OCI-LY1 (cell line): ENCODE data around the gene OR9A4.
"Not testable (repeated sequence)": the region's sequence is repeated elsewhere in the genome, so short reads cannot be mapped to it uniquely, and the experiment has no call there.

Experiments used
- H2AFZ ChIP-seq: fragments of 200-600 bp; sonication (generic), shearing (Covaris generic); 2 replicates; pipeline ENCODE4 v1.6.0; 2014; ENCODE audit warnings: antibody characterized with exemption, mild to moderate bottlenecking, low read length
- H3F3A ChIP-seq: fragments of 200-600 bp; sonication (generic), shearing (Covaris generic); 2 replicates; pipeline ENCODE4 v1.6.0; 2014; ENCODE audit warnings: mild to moderate bottlenecking, antibody characterized with exemption, low read length, moderate library complexity; ENCODE audit not compliant: insufficient read depth
- H3K27ac ChIP-seq: fragments of 200-600 bp; sonication (generic); 2 replicates; pipeline ENCODE4 v1.5.1; 2014; ENCODE audit warnings: low read length, mixed run types, mild to moderate bottlenecking, low read depth; ENCODE audit not compliant: poor library complexity, severe bottlenecking
- H3K27me3 ChIP-seq: fragments of 200-600 bp; sonication (generic); 2 replicates; pipeline ENCODE4 v1.6.0; 2014; ENCODE audit warnings: antibody characterized with exemption, mild to moderate bottlenecking, low read length, moderate library complexity; ENCODE audit not compliant: insufficient read depth
- H3K36me3 ChIP-seq: fragments of 200-600 bp; sonication (generic); 2 replicates; pipeline ENCODE4 v1.6.1; 2014; ENCODE audit warnings: mild to moderate bottlenecking, antibody characterized with exemption, low read length, moderate library complexity, mixed read lengths; ENCODE audit not compliant: insufficient read depth
- H3K4me1 ChIP-seq: fragments of 200-600 bp; sonication (generic); 2 replicates; pipeline ENCODE4 v1.5.1; 2014; ENCODE audit warnings: mild to moderate bottlenecking, low read length, moderate library complexity; ENCODE audit not compliant: insufficient read depth, severe bottlenecking
- H3K4me2 ChIP-seq: fragments of 200-600 bp; sonication (generic), shearing (Covaris generic); 2 replicates; pipeline ENCODE4 v1.6.1; 2014; ENCODE audit warnings: low read length
- H3K4me3 ChIP-seq: fragments of 200-600 bp; sonication (generic); 2 replicates; pipeline ENCODE4 v1.5.1; 2014; ENCODE audit warnings: low read length, low read depth, mild to moderate bottlenecking, mixed read lengths; ENCODE audit not compliant: poor library complexity, severe bottlenecking
- H3K79me2 ChIP-seq: fragments of 200-600 bp; shearing (Covaris generic); 2 replicates; pipeline ENCODE4 v1.6.1; 2016; ENCODE audit warnings: mixed run types, low read length, mixed read lengths; ENCODE audit not compliant: insufficient read depth
- H3K9ac ChIP-seq: fragments of 200-600 bp; sonication (generic), shearing (Covaris generic); 2 replicates; pipeline ENCODE4 v1.6.1; 2014; ENCODE audit warnings: mild to moderate bottlenecking, low read length, mixed read lengths
- H3K9me2 ChIP-seq: fragments of 200-600 bp; sonication (generic), shearing (Covaris generic); 2 replicates; pipeline ENCODE4 v1.6.1; 2014; ENCODE audit warnings: low read depth, mild to moderate bottlenecking, low read length, mixed read lengths
- H3K9me3 ChIP-seq: fragments of 200-600 bp; shearing (Covaris generic); 2 replicates; pipeline ENCODE4 v1.6.1; 2014; ENCODE audit warnings: low read length, mixed read lengths
- H4K20me1 ChIP-seq: fragments of 200-600 bp; sonication (generic), shearing (Covaris generic); 2 replicates; pipeline ENCODE4 v1.6.0; 2016; ENCODE audit warnings: mild to moderate bottlenecking, low read length; ENCODE audit not compliant: insufficient read depth
- EZH2 ChIP-seq: fragments of 200-600 bp; sonication (generic), shearing (Covaris generic); IDR thresholded peaks from 2 replicates; pipeline ENCODE4 v1.8.0; 2017; ENCODE audit warnings: borderline replicate concordance, mixed run types, mild to moderate bottlenecking, antibody characterized with exemption, low read length, moderate library complexity, mixed read lengths
- TF ChIP-seq, protein P1 (sequence below): fragments of 200-600 bp; sonication (generic), shearing (Covaris generic); IDR thresholded peaks from 2 replicates; pipeline ENCODE4 v1.5.1; 2017; ENCODE audit warnings: mild to moderate bottlenecking, antibody characterized with exemption, low read length, moderate library complexity, mixed read lengths

The OR9A4 gene

DNA sequence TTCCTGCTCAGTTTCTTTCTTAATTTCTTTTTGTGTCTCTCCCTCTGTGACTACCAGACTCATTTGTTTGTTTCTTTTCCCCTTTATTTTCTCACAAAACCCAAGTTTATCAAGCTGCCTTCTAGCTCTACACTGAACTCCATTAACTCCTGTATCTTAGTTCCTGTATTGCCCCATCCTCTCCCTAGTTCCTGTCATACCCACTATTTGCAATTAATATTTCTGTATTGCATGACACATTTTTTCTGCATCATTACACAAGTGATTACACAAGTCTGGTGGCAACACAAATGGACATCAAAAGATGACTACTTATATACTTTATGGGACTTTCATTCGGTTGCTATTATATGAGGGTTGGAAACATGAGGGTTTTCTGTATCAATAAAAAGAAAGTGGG lies 26.9 kb upstream of the OR9A4 start:
- no peak overlapping the region for H3K4me2 ChIP-seq
- TF ChIP-seq, protein P1, sequence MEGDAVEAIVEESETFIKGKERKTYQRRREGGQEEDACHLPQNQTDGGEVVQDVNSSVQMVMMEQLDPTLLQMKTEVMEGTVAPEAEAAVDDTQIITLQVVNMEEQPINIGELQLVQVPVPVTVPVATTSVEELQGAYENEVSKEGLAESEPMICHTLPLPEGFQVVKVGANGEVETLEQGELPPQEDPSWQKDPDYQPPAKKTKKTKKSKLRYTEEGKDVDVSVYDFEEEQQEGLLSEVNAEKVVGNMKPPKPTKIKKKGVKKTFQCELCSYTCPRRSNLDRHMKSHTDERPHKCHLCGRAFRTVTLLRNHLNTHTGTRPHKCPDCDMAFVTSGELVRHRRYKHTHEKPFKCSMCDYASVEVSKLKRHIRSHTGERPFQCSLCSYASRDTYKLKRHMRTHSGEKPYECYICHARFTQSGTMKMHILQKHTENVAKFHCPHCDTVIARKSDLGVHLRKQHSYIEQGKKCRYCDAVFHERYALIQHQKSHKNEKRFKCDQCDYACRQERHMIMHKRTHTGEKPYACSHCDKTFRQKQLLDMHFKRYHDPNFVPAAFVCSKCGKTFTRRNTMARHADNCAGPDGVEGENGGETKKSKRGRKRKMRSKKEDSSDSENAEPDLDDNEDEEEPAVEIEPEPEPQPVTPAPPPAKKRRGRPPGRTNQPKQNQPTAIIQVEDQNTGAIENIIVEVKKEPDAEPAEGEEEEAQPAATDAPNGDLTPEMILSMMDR = no peak
- no peak for TF ChIP-seq EZH2
- H4K20me1 ChIP-seq = no peaks in the 10 kb centered on the region
- H3K79me2 ChIP-seq = no peaks in the 10 kb centered on the region
- H3K4me1 ChIP-seq = no peaks in the 10 kb centered on the region
- no peaks in the 10 kb centered on the region for H3K27me3 ChIP-seq
- H3K9me3 ChIP-seq = no peaks in the 10 kb centered on the region
- no peak overlapping the region for H3K4me3 ChIP-seq
- H3K36me3 ChIP-seq = no peaks in the 10 kb centered on the region
- no peaks in the 10 kb centered on the region for H3K9me2 ChIP-seq
- H2AFZ ChIP-seq = no peak overlapping the region
- H3K27ac ChIP-seq = no peak overlapping the region
- no peaks in the 10 kb centered on the region for H3F3A ChIP-seq
- no peak overlapping the region for H3K9ac ChIP-seq

DNA sequence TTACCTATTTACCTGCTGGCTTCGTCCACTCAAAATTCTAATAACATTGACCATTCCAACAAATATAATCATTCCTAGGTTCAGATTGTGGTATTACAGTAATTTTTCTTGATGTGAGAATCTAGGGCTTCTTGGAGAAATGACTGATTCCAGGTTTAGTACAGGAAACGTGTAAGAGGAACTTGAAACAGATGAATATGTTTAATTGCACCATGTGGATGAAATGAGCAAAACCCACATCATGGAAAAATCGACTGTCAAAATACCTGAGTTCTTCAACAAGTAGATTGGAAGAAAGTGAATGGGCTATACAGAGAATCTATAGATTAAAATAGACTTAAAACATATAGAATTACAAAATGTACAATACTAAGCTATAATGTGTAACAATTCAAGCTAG lies 24.9 kb upstream of the OR9A4 start:
- Histone ChIP-seq H3K4me1 (no peaks in the 10 kb centered on the region), H3K36me3 (no peaks in the 10 kb centered on the region), H4K20me1 (no peaks in the 10 kb centered on the region), H3K27ac (no peak overlapping the region), H3K79me2 (no peaks in the 10 kb centered on the region), H3K9ac (no peak overlapping the region), H3K4me3 (no peak overlapping the region), H3K9me2 (no peaks in the 10 kb centered on the region), H3K4me2 (no peak overlapping the region), H2AFZ (no peak overlapping the region), H3F3A (no peaks in the 10 kb centered on the region), H3K9me3 (no peaks in the 10 kb centered on the region), H3K27me3 (no peaks in the 10 kb centered on the region)
- TF ChIP-seq, protein P1 = no peak
- no peak for TF ChIP-seq EZH2

DNA sequence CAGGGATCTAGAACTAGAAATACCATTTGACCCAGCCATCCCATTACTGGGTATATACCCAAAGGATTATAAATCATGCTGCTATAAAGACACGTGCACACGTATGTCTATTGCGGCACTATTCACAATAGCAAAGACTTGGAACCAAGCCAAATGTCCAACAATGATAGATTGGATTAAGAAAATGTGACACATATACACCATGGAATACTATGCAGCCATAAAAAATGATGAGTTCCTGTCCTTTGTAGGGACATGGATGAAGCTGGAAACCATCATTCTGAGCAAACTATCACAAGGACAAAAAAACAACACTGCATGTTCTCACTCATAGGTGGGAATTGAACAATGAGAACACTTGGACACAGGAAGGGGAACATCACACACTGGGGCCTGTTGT lies 16.8 kb upstream of the OR9A4 start:
- not testable (repeated sequence) for H3K79me2 ChIP-seq, H3K4me3 ChIP-seq, H2AFZ ChIP-seq, H3K9ac ChIP-seq, H3F3A ChIP-seq, H3K27me3 ChIP-seq, H3K4me2 ChIP-seq, H3K9me2 ChIP-seq, H3K36me3 ChIP-seq, H3K27ac ChIP-seq, H3K9me3 ChIP-seq, H3K4me1 ChIP-seq, H4K20me1 ChIP-seq

DNA sequence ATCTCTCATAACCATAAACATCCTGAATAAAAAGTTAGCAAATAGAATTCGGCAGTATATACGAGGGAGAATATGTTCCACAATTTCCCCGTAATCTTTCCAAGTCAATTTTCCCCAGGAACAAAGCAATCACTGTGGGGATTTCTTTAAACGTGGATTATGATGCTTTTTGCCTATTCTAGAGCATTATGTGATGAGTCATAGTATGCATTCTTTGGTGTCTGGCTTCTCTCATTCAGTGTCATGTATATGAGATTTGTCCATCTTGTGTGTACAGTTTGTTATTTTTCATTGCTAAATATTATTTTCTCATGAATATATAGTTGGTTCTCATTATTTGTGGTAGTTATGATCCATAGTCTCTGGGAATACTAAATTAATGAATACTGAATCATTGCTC lies 9.9 kb upstream of the OR9A4 start:
- Histone ChIP-seq H3K4me2 (no peak overlapping the region), H3K9me3 (no peaks in the 10 kb centered on the region)
- TF ChIP-seq EZH2 = no peak
- TF ChIP-seq, protein P1 = no peak

More for the DNA sequence above, 9.9 kb upstream of the OR9A4 start:
- Histone ChIP-seq H2AFZ (no peak overlapping the region), H3K4me3 (no peak overlapping the region), H3K4me1 (no peaks in the 10 kb centered on the region), H3F3A (no peaks in the 10 kb centered on the region), H4K20me1 (no peaks in the 10 kb centered on the region), H3K36me3 (no peaks in the 10 kb centered on the region), H3K27me3 (no peaks in the 10 kb centered on the region), H3K9me2 (no peaks in the 10 kb centered on the region), H3K79me2 (no peaks in the 10 kb centered on the region), H3K27ac (no peak overlapping the region), H3K9ac (no peak overlapping the region)
